ENCODE data around the gene LSR.

Gene LSR

DNA sequence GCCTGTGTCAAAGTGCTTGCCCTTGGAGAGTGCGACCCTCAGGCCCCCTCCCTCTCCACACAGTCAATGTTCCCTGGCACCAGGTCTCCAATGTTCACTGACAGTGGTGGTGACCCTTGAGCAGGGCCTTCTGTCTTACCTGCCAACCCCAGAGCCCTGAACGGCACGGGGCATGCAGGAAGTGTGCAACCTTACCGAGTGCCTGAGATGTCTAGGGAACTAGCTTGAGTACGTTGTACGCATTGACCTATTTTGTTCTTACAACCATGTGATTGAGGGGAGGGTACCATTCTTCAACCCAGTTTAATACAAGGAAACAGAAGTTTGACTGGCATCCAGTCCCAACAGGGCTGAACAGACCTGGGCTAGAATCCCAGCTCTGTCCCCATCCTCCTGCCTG lies 56.4 kb downstream of the LSR start:
- DNase-seq = no peak

DNA sequence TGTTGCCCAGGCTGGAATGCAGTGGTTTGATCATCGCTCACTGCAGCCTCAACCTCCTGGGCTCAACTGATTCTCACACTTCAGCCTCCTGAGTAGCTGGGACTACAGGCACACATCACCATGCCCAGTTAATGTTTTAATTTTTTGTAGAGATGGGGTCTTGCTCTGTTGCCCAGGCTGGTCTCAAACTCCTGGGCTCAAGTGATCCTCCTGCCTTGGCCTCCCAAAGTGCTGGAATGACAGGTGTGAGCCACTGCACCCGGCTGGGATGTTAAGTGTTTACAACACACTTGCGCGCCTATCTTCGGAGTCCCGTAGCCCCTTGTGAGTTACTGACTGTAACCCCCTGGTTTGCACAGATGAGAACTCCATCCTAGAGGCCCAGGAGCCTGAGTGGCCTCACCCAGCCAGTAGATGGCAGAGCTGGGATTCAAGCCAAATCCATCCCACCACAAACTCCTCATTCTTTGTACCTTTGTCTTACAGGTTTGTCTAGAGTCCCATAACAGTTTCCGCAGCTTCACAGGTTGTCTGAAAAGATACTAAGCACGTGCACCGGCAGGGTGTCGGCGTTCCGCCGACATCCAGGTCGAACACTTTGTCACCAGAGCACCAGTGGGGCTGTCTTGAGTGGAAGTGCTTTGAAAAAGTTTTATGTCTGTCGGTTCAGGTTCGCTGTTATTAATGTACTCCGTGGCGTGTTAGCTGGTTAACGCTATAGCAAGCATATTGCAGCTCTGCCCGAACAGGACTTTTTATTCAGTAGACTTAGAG lies 57.9 kb downstream of the LSR start:
- DNase-seq = peak in 1 of 2 experiments; percentile 40

DNA sequence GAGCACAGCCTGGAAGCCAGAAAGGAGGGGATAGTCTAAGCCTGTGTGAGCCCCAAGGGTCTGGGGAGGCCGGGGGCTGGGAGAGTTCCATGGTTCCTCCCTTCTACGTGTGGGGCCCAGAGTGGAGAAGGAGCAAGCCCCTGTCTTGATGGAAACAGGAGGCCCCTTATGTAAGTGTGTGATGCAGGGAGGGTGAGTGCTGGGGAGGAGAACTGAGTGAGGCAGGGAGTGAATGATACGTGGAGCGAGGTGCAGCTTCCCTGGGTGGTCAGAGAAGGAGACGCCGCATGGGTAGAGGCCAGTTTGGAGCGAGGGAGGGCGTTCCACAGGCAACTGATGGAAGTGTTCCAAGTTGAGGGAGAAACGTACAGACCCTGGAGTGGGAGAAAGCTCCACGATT lies 59.1 kb downstream of the LSR start:
- DNase-seq = no peak

DNA sequence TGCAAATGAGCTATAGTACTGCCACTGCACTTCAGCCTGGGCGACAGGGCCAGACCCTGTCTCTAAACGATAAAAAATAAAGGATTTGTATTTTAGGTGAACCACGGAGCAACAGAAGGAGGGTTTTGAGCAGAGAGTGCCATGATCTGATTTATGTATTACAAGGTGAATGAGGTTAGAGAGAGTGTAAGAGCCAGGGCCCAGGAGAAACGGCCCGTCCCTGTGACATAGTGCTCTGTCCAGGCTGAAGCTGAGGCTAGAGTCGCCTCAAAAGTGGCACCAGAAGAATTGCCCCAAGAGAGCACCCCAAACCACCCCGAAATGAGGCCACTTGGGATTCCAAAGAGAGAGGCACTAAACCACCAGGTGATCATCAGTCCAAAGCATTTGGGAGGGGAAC lies 60.1 kb downstream of the LSR start:
- no peak for DNase-seq

DNA sequence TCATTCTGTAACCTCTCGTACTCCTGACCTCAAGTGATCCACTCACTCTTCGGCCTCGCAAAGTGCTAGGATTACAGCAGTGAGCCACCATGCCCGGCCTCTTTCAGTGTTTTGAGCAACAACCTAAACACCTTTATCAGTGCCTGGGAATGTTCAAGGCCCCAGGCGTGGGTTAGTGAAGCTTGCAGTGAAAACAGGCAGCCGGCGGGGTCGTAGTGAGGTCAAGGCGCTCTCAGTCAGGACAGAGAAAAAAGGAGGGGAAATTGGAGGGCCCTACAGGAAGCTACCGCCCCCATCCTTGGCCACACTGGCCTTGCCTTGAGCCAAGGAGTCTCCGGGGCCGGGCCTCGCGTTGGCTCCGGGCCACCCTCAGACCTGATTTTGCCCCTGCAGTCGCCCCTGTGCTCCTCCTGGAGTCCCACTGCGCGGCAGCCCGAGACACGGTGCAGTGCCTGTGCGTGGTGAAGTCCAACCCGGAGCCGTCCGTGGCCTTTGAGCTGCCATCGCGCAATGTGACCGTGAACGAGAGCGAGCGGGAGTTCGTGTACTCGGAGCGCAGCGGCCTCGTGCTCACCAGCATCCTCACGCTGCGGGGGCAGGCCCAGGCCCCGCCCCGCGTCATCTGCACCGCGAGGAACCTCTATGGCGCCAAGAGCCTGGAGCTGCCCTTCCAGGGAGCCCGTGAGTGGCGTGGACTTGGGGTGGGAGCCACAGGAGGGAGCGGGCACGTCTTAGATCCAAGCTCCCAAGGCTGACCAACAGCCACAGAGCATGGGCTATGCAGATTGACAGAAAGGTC lies 60.9 kb downstream of the LSR start:
- DNase-seq = no peak

DNA sequence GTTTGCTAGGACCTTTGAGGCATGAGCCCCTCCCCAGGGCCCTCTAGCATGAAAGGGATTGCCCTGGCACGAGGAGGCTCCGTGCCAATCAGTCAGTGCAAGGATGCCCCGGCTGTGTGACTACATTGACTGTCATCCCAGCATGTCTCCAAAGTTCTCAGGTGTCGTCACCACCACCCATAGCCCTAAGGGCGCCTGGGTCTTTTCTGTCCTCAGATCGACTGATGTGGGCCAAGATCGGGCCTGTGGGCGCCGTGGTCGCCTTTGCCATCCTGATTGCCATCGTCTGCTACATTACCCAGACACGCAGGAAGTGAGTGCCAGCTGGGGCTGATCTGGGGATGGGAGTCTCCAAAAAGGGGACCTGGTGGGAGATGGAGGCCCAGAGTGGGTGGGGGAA lies 61.5 kb downstream of the LSR start:
- no peak for DNase-seq

DNA sequence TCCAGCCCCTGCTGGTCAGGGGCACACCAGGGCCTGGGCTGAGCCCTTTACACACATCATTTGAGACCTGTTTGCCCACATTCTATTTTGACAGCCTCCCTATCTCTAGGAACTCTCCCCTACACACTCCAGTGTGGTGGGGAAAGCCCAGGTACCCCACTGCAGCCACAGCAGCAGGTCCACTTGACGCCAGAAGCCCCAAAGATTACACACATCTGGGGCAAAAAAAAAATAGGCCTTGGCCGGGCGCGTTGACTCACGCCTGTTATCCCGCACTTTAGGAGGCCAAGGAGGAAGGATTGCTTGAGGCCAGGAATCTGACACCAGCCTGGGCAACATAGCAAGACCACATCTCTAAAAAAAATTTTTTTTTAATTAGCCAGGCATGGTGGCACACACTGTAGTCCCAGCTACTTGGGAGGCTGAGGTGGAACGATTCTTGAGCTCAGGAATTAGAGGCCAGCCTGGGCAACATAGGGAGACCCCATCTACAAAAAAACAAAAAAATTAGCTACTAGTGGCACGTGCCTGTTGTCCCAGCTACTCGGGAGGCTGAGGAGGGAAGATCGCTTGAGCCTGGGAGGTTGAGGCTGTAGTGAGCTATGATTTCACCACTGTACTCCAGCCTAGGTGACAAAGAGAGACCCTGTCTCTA lies 62.1 kb downstream of the LSR start:
- DNase-seq = no peak

DNA sequence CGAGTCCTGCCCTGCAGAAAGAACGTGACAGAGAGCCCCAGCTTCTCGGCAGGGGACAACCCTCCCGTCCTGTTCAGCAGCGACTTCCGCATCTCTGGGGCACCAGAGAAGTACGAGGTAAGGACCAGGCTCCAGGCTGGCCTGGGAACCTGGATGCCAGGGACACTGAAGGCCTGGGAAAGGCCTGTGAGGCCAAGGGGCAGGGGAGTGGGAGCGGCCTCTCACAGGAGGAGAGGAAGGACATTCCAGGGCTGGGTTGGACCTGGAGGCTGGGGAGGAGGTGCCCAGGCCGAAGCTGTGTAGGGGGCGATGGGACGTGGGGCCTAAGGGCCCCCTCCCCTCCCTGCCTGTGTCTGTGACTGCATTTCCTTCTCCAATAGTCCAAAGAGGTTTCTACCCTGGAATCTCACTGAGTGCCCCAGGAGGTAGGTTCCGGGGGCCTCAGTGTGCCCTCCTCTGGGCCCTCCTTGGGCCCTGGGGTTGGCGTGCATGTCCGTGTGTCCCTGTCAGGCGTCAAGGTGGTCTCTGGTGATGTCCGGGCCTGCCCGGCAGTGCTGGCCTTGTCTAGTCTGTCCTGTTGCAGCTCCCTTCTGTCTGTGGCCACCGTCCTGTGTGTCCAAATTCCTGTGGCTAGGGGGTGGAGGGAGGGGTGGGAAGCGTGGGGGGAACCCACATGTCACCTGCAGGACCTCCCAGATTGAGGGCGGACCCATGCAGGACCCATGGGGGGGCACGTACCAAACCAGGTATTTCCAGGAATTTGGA lies 63.3 kb downstream of the LSR start:
- DNase-seq = no peak

DNA sequence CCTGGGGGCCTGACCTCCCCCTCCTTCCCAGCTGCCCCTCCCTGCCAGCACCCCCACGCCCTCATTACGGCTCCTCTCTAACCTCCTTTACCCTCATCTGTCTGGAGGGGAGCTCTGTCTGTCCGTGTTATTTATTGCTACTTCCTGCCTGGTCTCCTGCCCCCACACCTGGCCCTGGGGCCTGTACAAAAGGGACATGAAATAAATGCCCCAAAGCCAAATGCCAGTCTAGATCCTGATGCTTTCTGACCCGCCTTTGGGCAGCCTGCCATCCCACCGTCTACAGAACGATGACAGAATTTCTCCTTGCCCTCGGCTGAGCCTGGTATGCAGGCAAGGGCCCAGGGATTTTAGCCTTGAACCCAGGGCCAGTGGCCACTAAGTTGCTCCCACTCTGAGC lies 64.8 kb downstream of the LSR start:
- DNase-seq = no peak

DNA sequence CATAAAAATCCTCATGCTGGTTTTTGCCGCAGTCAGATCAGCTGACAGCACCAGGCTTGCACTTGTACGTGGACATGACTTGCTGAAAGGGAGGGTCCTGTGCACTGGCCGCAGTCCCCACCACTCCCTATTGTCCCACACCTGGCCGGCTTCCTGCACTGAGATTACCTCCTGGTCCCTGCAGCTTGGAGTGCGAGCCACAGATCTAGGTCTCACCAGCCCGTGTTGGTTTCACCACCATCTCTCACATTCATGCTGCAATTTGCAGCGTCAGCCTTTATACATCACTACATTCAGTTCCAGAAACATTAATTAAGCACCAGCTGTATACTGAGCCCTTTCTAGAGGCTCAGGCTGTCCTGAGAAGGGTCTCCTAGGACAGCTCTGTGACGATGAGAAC lies 65.2 kb downstream of the LSR start:
- no peak for DNase-seq

DNA sequence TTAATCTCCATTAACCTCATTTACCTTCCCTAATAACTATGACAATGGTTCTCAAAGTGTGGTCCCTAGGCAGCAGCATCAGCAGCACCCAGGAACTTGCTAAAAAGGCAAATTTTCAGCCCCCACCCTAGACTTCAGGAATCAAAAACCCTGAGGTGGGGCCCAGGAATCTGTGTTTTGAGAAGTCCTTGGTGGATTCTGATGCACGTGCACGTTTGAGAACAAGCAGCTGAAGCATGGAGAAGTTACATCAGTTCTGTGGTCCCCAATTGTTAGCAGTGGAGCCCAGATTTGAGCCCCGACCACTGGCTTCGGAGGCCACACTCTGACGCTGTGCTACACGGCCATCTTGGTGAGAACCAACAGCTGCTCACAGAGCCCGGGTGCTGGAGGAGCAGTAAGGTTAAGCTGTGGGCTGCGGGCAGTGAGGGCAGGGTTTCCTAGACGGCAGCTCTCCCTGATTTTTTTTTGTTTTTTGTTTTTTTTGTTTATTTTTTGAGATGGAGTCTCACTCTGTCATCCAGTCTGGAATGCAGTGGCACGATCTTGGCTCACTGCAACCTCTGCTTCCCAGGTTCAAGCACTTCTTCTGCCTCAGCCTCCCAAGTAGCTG lies 66.2 kb downstream of the LSR start:
- no peak for DNase-seq

DNA sequence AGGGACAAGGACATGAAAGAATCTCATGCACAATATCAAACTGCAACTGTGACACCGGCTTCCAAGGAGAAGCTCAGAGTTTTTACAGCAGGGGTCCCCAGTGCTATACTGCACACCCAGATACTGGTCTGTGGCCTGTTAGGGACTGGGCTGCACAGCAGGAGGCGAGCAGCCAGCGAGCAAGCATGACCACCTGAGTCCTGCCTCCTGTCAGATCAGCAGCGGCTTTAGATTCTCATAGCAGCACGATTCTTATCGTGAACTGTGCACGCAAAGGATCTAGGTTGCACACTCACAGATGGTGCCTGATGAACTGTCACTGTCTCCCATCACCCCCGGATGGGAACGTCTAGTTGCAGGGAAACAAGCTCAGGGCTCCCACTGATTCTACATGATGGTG lies 67.1 kb downstream of the LSR start:
- no peak for DNase-seq

DNA sequence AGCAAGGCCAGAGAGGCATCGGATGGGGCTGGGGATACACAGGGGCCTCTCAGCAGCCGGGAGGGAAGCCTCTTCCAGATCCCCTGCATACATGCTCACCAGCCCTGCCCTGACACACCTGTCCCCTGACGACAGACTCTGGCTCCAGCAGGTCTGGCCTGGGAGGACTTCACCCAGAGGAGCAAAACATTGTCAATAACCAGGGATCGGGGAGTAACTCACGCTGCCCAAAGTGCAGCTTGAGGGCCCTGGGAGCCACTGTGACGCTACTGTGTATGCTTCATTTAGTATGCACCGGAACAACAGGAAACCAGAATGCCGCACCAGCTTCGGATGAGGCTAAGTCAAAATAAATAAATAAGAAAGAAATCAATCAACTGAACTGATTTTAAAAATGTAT lies 67.8 kb downstream of the LSR start:
- no peak for DNase-seq

Data from NCI-H524 (cell line).